ENCODE data around the gene CTF1. TPM values are rescaled to one million over a fixed set of nuclear protein-coding genes. Genes with fewer than 3 reads are reported as not detected.

CTF1 gene
- total RNA-seq, 1 experiment from 2014 or later, result 3.6 TPM

DNA sequence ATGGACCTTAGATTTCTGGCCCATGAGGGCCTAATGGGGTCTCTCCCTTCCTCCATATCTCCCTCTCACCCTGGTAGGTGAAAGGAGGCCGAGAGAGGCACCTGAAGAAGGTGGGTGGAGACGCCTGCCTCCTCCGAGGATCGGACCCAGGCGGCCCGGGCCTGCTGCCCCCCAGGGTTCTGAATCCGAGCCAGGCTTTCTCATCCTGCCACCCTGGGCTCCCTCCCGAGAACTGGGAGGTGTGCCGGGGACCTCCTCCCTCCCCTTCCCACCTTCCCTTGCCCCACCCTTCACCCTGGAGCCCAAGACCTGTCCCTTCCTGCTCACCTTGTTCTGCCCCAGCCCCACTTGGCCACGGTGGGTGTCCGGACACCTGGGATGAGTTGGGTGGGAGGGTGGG, 32.0 kb downstream of the CTF1 start:
- CTCF ChIA-PET, result interaction anchor here (1.7 kb wide), 1 partner anchor 14 kb away, joined by 10 read pairs; no protein-coding TSS in a partner anchor
- H3K27ac Mint-ChIP-seq (ENCODE audit: low read depth, unreplicated experiment), result no peak overlapping the region
- no peak for DNase-seq (ENCODE audit: unreplicated experiment)
- peaks cover 45% of the 10 kb centered on the region for H3K36me3 Mint-ChIP-seq (ENCODE audit: insufficient read depth, unreplicated experiment)
- POLR2A ChIA-PET, result interaction anchor here (1.4 kb wide), 1 partner anchor 12 kb away, joined by 4 read pairs; no protein-coding TSS in a partner anchor
- TF ChIP-seq, protein P1, sequence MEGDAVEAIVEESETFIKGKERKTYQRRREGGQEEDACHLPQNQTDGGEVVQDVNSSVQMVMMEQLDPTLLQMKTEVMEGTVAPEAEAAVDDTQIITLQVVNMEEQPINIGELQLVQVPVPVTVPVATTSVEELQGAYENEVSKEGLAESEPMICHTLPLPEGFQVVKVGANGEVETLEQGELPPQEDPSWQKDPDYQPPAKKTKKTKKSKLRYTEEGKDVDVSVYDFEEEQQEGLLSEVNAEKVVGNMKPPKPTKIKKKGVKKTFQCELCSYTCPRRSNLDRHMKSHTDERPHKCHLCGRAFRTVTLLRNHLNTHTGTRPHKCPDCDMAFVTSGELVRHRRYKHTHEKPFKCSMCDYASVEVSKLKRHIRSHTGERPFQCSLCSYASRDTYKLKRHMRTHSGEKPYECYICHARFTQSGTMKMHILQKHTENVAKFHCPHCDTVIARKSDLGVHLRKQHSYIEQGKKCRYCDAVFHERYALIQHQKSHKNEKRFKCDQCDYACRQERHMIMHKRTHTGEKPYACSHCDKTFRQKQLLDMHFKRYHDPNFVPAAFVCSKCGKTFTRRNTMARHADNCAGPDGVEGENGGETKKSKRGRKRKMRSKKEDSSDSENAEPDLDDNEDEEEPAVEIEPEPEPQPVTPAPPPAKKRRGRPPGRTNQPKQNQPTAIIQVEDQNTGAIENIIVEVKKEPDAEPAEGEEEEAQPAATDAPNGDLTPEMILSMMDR (IDR thresholded peaks at IDR 0.05; ENCODE audit: unreplicated experiment), result no peak
- H3K4me1 Mint-ChIP-seq (ENCODE audit: insufficient read depth, unreplicated experiment), result peaks cover 14% of the 10 kb centered on the region
- no peaks in the 10 kb centered on the region for H3K27me3 Mint-ChIP-seq (ENCODE audit: insufficient read depth, unreplicated experiment)
- BruUV-seq (replicated peaks), result no TSS peak
- intact Hi-C loops (cut with micrococcal nuclease), result no loop called here
- H3K4me3 Mint-ChIP-seq (ENCODE audit: unreplicated experiment), result no peak overlapping the region
- H3K9me3 Mint-ChIP-seq (ENCODE audit: unreplicated experiment), result no peaks in the 10 kb centered on the region

DNA sequence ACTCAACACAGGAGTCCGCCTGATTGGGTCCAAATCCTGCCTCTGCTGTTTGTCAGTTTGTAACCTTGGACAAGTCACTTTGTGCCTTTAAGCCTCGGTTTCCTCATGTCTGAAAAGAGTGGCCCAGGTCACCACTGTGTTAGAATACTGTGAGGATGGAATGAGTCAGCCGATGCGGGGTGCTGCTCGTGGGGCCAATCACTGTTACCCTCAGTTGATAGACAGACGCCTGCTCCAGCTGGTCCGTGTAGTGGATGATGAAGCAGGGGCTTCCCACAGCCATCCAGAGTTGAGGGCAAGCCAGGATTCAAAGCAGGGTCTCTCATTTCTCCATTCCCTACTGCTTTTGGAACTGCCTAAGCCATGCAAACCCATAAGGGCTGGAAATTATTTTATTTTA, 32.8 kb downstream of the CTF1 start:
- Mint-ChIP-seq H3K27me3 (ENCODE audit: insufficient read depth, unreplicated experiment) (no peaks in the 10 kb centered on the region), H3K36me3 (ENCODE audit: insufficient read depth, unreplicated experiment) (peaks cover 50% of the 10 kb centered on the region), H3K4me3 (ENCODE audit: unreplicated experiment) (no peak overlapping the region), H3K4me1 (ENCODE audit: insufficient read depth, unreplicated experiment) (peaks cover 14% of the 10 kb centered on the region), H3K27ac (ENCODE audit: low read depth, unreplicated experiment) (no peak overlapping the region), H3K9me3 (ENCODE audit: unreplicated experiment) (no peaks in the 10 kb centered on the region)
- POLR2A ChIA-PET, result interaction anchor here (1.1 kb wide), 1 partner anchor 33 kb away, joined by 3 read pairs; the partner anchor contains the start of gene CTF1
- TF ChIP-seq, protein P1 (IDR thresholded peaks at IDR 0.05; ENCODE audit: unreplicated experiment), result no peak
- no TSS peak for BruUV-seq (replicated peaks)
- intact Hi-C loops (cut with micrococcal nuclease), result no loop called here
- CTCF ChIA-PET, result interaction anchor here (1.7 kb wide), 1 partner anchor 13 kb away, joined by 10 read pairs; no protein-coding TSS in a partner anchor
- DNase-seq (ENCODE audit: unreplicated experiment), result no peak

DNA sequence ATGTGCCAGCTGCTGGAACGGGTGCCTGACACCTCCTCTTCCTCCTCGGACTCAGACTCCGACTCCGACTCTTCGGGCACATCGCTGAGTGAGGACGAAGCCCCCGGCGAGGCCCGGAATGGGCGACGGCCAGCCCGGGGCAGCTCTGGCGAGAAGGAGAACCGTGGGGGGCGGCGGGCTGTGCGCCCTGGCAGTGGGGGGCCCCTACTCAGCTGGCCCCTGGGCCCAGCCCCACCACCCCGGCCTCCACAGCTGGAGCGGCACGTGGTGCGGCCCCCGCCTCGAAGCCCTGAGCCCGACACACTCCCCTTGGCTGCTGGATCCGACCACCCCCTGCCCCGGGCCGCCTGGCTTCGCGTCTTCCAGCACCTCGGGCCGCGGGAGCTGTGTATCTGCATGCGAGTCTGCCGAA, 33.8 kb downstream of the CTF1 start:
- no TSS peak for BruUV-seq (replicated peaks)
- CTCF ChIA-PET, result no interaction called here
- H3K27me3 Mint-ChIP-seq (ENCODE audit: insufficient read depth, unreplicated experiment), result no peaks in the 10 kb centered on the region
- DNase-seq (ENCODE audit: unreplicated experiment), result no peak
- intact Hi-C loops (cut with micrococcal nuclease), result no loop called here
- peaks cover 6% of the 10 kb centered on the region for H3K4me1 Mint-ChIP-seq (ENCODE audit: insufficient read depth, unreplicated experiment)
- H3K36me3 Mint-ChIP-seq (ENCODE audit: insufficient read depth, unreplicated experiment), result peaks cover 44% of the 10 kb centered on the region
- H3K27ac Mint-ChIP-seq (ENCODE audit: low read depth, unreplicated experiment), result no peak overlapping the region
- no peak overlapping the region for H3K4me3 Mint-ChIP-seq (ENCODE audit: unreplicated experiment)
- TF ChIP-seq, protein P1 (IDR thresholded peaks at IDR 0.05; ENCODE audit: unreplicated experiment), result no peak
- no peaks in the 10 kb centered on the region for H3K9me3 Mint-ChIP-seq (ENCODE audit: unreplicated experiment)
- POLR2A ChIA-PET, result no interaction called here

DNA sequence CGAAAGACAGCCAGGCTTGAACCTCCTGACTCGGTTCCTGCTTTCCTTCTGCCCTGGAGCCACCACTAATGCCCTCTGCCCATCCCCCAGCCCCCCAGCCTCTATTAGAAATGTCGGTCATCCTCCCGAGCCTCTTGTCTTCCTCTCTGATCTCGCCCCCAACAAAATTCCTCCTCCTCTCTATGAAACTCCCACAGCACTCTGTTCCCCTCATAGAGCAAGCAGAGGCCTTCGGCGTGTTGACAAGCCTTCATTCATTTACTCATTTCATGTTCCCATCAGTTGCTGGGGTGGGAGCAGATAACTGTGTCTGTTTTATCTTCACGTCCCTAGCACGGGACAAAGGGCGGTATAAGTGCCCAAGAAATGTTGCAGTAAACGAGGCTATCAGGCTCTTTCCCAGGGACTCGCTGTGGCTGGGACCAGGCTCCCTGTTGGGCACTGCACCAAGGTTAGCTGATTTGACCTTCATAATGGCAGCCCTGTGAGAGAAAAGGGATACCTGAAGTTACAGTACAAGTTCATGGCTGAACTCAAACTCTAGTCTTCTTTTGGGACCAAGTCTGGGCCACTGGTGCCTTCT, 34.7 kb downstream of the CTF1 start:
- BruUV-seq (replicated peaks), result no TSS peak
- H3K27ac Mint-ChIP-seq (ENCODE audit: low read depth, unreplicated experiment), result no peak overlapping the region
- no peaks in the 10 kb centered on the region for H3K27me3 Mint-ChIP-seq (ENCODE audit: insufficient read depth, unreplicated experiment)
- DNase-seq (ENCODE audit: unreplicated experiment), result no peak
- TF ChIP-seq, protein P1 (IDR thresholded peaks at IDR 0.05; ENCODE audit: unreplicated experiment), result no peak
- ChIA-PET CTCF (interaction anchor here (0.6 to 2.9 kb wide), 2 partner anchors 11 to 80 kb away, joined by 3 to 16 read pairs; no protein-coding TSS in a partner anchor), POLR2A (interaction anchor here (1.1 kb wide), 1 partner anchor 9 kb away, joined by 3 read pairs; no protein-coding TSS in a partner anchor)
- intact Hi-C loops (cut with micrococcal nuclease), result no loop called here
- H3K4me1 Mint-ChIP-seq (ENCODE audit: insufficient read depth, unreplicated experiment), result peaks cover 1% of the 10 kb centered on the region
- H3K9me3 Mint-ChIP-seq (ENCODE audit: unreplicated experiment), result no peaks in the 10 kb centered on the region
- H3K4me3 Mint-ChIP-seq (ENCODE audit: unreplicated experiment), result no peak overlapping the region
- peaks cover 45% of the 10 kb centered on the region for H3K36me3 Mint-ChIP-seq (ENCODE audit: insufficient read depth, unreplicated experiment)
